Activated CD8-positive, alpha-beta memory T cell treated with anti-CD3 and anti-CD28 coated beads for 48 hours (primary cell): ENCODE data around the gene STRBP.
"Not testable (repeated sequence)": the region's sequence is repeated elsewhere in the genome, so short reads cannot be mapped to it uniquely, and the experiment has no call there.

Source experiments
- DNase-seq, 3 experiments: peaks; one replicate each; pipeline ENCODE4 v3.0.0-alpha.2; 2020; ENCODE audit warnings: low read depth in 2 of 3, low spot score in 2 of 3

The STRBP gene

DNA sequence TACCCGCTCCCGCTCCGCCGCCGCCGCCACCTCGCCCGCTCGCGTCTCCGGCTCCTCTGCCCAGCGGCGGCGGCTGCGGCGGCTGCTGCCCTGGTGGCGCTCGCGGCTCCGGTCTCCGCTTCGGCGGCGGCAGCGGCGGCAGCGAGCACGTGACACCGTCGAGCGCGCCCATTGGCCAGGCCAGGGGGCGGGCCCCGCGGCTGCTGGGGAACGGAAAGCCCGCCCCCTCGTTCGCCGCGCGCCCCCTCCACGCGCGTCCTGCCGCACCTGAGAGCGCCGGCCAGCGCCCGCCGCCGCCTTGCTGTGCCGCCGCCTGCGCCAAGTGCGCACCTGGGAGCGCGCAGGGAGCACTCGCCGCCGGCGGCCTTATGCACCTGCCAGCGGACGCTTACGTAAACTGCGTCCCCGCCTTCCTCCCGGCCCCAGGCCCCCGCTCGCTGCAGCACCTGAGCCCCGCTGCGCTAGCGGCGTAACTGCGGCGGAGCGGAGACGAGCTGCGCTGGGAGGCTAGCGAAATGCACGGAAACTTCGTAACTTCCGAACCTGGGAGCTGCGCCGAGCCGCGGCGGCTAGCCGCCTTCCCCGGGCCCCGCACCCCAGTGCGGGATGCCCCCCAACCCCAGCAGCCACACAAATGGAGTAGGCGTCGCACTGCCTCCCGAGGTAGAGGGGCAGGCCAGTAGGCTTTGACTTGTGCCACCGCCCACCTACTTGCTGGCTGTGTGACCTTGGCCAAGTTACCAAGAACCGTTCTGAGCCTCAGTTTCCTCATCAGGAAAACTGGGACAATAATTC lies at the start of gene STRBP:
Gene STRBP (minus strand): TSS at position 122 of the 795 bp plus-strand sequence. CDS start 84,452 bp downstream, outside the sequence.
- DNase-seq: peak; percentile 81 to 85 (median 82)

DNA sequence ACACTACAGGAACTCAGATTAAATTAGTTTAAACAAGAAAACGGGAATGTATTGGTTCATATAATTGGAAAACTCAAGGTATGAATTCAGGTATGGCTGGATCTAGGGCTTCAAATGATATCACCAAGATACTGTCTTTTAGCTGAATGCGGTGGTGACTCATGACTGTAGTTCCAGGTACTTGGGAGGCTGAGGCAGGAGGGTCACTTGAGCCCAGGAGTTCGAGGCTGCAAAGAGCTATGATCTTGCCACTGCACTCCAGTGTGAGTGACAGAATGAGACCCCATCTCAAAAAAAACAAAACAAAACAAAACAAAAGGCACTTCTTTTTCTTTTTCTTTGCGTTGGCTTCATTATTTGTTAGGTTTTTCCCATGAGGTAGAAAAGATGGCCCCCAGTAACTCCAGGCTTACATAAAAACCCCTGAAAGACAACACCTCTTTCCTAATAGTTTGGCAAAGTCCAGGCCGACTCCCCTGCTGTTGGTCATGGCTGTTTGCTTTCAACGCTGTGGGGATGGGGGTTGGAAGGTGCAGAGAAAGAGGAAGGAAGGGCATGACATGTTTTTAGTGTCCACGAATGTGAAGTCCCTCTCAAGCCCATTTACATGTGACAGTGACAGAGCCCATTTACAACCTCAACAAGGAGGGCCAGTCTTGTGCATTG lies 47.8 kb upstream of the STRBP start:
- DNase-seq: no peak

GRCh38 chr9:123315635-123316034 lies 47.2 kb upstream of the STRBP start:
- no peak for DNase-seq

GRCh38 chr9:123314617-123315016 lies 46.2 kb upstream of the STRBP start:
- no peak for DNase-seq

DNA sequence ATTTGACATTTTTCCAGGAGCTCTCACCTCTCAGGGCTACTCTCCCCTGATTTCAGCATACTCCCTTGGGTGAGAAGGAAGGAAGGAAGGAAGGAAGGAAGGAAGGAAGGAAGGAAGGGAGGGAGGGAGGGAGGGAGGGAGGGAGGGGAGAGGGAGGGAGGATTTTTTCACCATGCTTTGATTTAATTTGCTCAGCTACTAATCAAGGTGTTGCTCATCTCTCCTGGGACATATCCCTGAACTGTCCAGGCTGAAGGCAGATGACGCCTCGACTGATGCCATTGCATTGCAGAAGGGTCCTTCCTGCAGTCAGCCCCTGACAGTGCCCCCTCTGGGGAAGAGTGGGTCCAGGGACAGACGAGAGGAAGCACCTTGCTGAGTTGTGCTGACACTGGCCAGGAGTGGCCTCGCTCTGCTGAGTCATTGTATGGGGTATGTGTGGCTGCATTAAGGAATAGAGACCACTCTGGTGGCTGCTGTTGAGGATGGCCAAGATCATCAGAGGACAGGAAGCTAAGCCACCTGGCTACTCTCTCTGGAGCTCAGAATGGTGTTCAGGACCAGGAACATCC lies 44.0 kb upstream of the STRBP start:
- no peak for DNase-seq

GRCh38 chr9:123311250-123311752 lies 42.9 kb upstream of the STRBP start:
- no peak for DNase-seq

DNA sequence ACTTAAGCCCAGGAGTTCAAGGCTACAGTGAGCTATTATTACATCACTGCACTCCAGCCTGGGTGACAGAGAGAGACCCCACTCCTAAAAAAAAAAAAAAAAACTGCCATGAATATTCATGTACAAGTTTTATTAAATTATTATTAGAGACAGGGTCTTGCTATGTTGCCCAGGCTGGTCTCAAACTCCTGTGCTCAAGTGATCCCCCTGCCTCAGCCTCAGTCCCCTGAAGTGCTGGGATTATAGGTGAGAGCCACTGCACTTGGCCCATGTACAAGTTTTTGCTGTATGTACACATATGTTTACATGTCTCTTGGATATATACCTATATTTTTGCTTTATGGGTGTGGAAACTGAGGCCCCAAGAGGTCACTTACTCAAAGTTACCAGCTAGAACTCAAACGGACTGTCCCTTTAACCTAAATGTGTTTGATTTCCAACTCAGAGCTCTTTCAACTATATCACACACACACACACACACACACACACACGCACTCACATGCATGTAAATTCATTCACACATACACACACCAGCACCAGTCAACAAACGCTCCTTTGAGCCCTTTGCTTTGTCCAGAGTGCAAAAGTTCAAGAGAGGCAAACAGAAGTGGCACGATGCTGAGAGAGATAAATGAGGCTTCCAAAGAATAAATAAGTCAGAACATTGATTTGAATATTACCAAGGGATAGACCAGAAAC lies 42.3 kb upstream of the STRBP start:
- DNase-seq: no peak

GRCh38 chr9:123309611-123310010 lies 41.2 kb upstream of the STRBP start:
- no peak for DNase-seq

- DNase-seq: no peak
Observed at GRCh38 chr9:123305879-123306278, 37.5 kb upstream of the STRBP start.

DNA sequence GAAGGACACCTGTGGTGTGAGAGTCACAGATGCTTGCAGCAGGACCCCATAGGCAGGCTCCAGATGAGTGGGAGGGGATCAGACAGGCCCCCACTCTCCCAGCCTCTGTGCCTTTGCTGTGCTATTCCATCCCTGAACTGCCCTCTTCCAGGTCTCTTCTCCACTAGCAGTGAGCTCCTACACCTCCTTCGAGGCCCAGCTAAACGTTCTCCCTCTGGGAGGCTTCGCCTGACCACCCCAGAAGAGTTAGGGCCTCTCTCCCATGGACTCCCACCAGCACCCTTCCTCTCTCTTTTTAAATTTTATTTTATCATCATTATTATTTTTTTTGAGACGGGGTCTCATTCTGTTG lies 35.9 kb upstream of the STRBP start:
- DNase-seq: no peak

DNA sequence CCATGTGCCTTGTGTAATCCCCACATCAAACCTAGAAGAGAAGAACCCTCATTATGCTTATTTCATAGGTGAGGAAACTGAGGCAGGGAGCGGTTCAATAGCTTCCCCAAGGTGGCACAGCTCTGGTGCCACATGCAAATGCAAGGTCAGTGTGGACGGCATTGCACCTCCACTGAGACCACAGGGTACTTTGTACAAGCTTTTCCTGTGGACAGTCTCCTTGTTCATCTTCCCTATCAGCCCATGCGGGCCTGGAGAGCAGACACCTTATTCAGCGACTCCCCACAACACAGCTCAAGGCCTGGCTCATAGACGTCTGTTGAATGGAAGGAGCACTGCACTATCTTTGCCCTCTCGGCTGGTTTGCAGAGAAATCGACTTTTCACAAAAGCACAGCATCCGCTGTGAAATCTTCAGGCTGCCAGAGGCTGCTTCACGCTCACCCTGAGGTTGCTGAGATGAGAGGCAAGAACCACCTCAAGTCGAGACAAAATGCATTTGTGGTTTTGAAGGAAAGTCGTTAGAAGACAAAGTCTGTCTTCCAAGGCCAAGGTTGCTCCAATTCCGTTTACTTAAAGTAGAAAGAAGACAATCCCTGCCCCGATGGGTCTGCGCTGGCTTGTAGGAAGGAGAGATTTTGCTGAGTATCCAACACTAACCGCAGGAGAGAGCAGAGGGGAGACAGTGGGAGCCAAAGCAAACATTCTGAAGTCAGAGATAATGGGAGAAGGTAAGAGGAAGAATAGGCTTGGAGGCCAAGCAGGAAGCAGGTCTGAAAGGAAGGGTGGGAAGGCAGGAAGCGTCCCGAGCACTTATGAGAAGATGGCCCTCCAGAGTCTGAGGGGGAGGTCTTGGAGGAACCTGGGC lies 34.2 kb upstream of the STRBP start:
- no peak for DNase-seq

GRCh38 chr9:123301936-123302335 lies 33.5 kb upstream of the STRBP start:
- not testable (repeated sequence) for DNase-seq

GRCh38 chr9:123300554-123300953 lies 32.2 kb upstream of the STRBP start:
- no peak for DNase-seq

DNA sequence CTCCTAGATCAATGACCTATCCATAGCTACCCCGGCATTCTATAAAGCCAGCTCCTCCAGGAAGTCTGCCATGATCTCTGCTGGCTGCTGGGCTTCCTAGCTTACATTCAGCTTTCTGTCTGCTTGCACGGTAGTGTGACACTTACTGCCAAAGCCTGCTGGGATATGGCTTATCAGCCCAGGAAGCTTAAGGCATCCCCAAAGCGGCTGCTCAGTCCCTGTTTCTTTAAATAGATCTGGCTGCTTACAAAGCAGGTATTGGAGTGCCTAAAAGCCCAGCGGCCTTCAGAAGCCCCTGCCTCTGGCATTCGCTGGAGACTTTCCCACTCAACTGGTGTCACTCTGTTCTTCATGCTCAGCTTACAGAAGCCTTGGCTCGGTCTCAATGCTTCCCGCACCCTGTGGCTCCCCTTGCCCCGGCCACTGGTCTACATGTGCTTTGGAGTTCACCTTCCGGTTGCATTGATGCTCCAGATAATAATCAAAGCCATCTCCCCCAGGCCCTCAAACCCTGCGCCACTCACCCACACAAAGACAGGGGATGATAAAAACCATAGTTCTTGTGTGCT lies 31.3 kb upstream of the STRBP start:
- DNase-seq: no peak

GRCh38 chr9:123296174-123296573 lies 27.8 kb upstream of the STRBP start:
- no peak for DNase-seq

DNA sequence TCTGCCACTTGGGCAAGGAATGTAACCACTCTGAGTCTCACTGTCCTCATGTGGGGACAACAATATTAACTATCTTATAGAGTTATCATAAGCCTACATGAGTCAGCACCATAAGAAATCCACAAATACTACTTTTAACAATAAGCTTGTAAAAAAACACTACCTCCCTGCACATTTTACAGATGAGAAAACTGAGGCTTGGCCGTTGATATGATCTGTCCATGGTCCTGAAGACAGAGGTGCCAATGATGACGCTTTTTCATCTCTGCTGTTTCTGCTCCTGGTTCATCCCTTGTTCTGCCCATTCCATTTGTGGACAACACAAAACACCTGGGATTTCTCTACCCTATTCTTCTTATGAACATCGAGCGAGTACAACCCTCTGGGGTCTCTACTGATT lies 23.4 kb upstream of the STRBP start:
- DNase-seq: no peak

GRCh38 chr9:123290764-123291163 lies 22.4 kb upstream of the STRBP start:
- DNase-seq: no peak

DNA sequence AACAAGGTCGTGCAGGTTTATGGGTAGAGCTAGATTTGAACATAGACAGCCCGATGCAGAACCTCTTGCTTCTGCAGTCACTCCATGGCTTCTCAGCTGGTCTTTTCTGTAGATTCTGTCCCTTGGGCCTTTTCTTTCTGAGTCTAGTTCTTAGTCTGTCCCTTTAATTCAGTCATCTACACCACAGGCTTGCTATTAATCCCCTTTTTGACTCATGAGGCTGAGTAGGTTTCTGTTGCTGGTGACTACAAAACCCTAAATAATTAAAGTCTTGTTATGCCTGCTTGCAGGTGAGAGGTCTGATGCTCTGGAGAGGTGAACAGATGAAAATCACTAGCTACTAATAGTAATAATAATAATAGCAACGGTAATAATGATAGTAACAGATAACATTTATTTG lies 19.3 kb upstream of the STRBP start:
- DNase-seq: no peak

DNA sequence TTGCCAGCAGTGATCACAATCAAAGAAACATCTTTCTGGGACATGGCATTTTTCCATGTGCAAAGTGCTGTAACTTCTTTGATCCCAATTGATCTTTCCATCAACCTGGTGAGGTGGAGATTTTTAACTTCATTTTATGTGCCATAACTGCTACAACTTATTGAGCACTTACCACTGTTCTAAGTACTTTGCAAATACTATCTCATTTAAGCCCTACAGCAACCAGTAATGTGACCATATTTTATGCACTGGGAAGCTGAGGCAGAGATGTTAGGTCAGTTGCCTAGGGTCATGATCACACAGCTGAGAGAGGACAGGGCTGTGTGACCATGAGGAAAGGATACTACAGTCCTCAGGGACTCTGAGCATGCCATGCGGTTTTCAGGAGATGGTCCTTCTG lies 17.9 kb upstream of the STRBP start:
- no peak for DNase-seq

GRCh38 chr9:123284656-123285055 lies 16.3 kb upstream of the STRBP start:
- DNase-seq: no peak
